Neural cell (in vitro differentiated cells): ENCODE measurements around the gene GTF2IRD1. TPM values are rescaled to one million over a fixed set of nuclear protein-coding genes. Genes with fewer than 3 reads are reported as not detected.
"Not testable (repeated sequence)": the region's sequence is repeated elsewhere in the genome, so short reads cannot be mapped to it uniquely, and the experiment has no call there.

Experiments
- H2AFZ ChIP-seq: fragments of 200-600, 300-800 bp; sonication (generic), shearing (Covaris generic); 2 replicates; pipeline ENCODE4 v1.6.0; 2014; ENCODE audit warnings: low read depth, mild to moderate bottlenecking, antibody characterized with exemption, low read length, moderate library complexity
- H3F3A ChIP-seq: fragments of 200-600 bp; shearing (Covaris generic); 2 replicates; pipeline ENCODE4 v1.6.1; 2016; ENCODE audit warnings: mild to moderate bottlenecking, moderate library complexity, mixed read lengths, antibody characterized with exemption, low read length; ENCODE audit not compliant: insufficient read depth, poor library complexity, severe bottlenecking
- H3K27ac ChIP-seq: fragments of 200-600, 300-800 bp; sonication (generic), shearing (Covaris generic); 2 replicates; pipeline ENCODE4 v1.5.1; 2014; ENCODE audit warnings: mild to moderate bottlenecking, low read length, moderate library complexity
- H3K27me3 ChIP-seq: fragments of 300-800, 200-600 bp; sonication (generic), shearing (Covaris generic); 2 replicates; pipeline ENCODE4 v1.6.0; 2014; ENCODE audit warnings: mild to moderate bottlenecking, low read depth, low read length, moderate library complexity; ENCODE audit not compliant: insufficient read depth
- H3K36me3 ChIP-seq: fragments of 300-800, 200-600 bp; sonication (generic), shearing (Covaris generic); 2 replicates; pipeline ENCODE4 v1.5.1; 2014; ENCODE audit warnings: mild to moderate bottlenecking, antibody characterized with exemption, low read length, moderate library complexity; ENCODE audit not compliant: insufficient read depth
- H3K4me2 ChIP-seq: fragments of 300-800, 200-600 bp; sonication (generic), shearing (Covaris generic); 2 replicates; pipeline ENCODE4 v1.6.0; 2014; ENCODE audit warnings: mild to moderate bottlenecking, low read length
- H3K4me3 ChIP-seq: fragments of 300-800, 200-600 bp; sonication (generic), shearing (Covaris generic); 2 replicates; pipeline ENCODE4 v1.5.1; 2014; ENCODE audit warnings: mild to moderate bottlenecking, low read length, moderate library complexity
- H3K79me2 ChIP-seq: fragments of 200-600 bp; shearing (Covaris generic); replicated peaks from 2 replicates; pipeline ENCODE4 v1.6.0; 2014; ENCODE audit warnings: mild to moderate bottlenecking, low read length, moderate library complexity; ENCODE audit not compliant: insufficient read depth
- H3K9ac ChIP-seq: fragments of 300-800, 200-600 bp; sonication (generic), shearing (Covaris generic); 2 replicates; pipeline ENCODE4 v1.6.1; 2016; ENCODE audit warnings: mild to moderate bottlenecking, low read length, mixed read lengths
- H3K9me2 ChIP-seq: fragments of 200-600 bp; shearing (Covaris generic); 2 replicates; pipeline ENCODE4 v1.6.1; 2016; ENCODE audit warnings: mild to moderate bottlenecking, low read length, mixed read lengths; ENCODE audit not compliant: insufficient read depth
- H3K9me3 ChIP-seq: fragments of 200-600, 300-800 bp; sonication (generic), shearing (Covaris generic); 2 replicates; pipeline ENCODE4 v1.6.1; 2016; ENCODE audit warnings: mild to moderate bottlenecking, mixed run types, low read length, moderate library complexity, mixed read lengths
- H4K20me1 ChIP-seq: fragments of 200-600 bp; shearing (Covaris generic); 2 replicates; pipeline ENCODE4 v1.6.1; 2016; ENCODE audit warnings: mild to moderate bottlenecking, mixed run types; ENCODE audit not compliant: insufficient read depth
- polyA plus RNA-seq: library from polyadenylated mRNA; depleted of rRNA; stranded (reverse); fragments of >200 nt; gene quantifications from 2 replicates; pipeline ENCODE4 v1.2.3, GENCODE V29; 2014
- small RNA-seq, 3 experiments: library from RNA; depleted of rRNA; stranded (forward); fragments of <200 nt; gene quantifications; one replicate each; pipeline ENCODE3, GENCODE V24; 2012

GTF2IRD1 gene
- polyA plus RNA-seq, 1 donor from 2014 or later: 31.9 TPM

GRCh38 chr7:74650493-74651132 lies 196.9 kb downstream of the GTF2IRD1 start:
- H3K27me3 ChIP-seq, H3K36me3 ChIP-seq, H4K20me1 ChIP-seq, H3K4me3 ChIP-seq, H3K27ac ChIP-seq, H2AFZ ChIP-seq, H3K9me2 ChIP-seq, H3K79me2 ChIP-seq, H3K9ac ChIP-seq, H3K4me2 ChIP-seq, H3F3A ChIP-seq, H3K9me3 ChIP-seq: not testable (repeated sequence)

GRCh38 chr7:74651133-74651504 lies 197.4 kb downstream of the GTF2IRD1 start:
- H4K20me1 ChIP-seq, H3K27ac ChIP-seq, H3K9me2 ChIP-seq, H3K4me3 ChIP-seq, H3K9me3 ChIP-seq, H3K4me2 ChIP-seq, H3K9ac ChIP-seq, H3K27me3 ChIP-seq, H3K36me3 ChIP-seq, H3K79me2 ChIP-seq, H2AFZ ChIP-seq, H3F3A ChIP-seq: not testable (repeated sequence)

Small RNA genes lying within 50 kb of the gene (small RNA-seq; reads per million reads assigned to genes)
- gene RNA5SP233: 0 reads per million in 3 experiments

Other genes with a start within 250 kb of the GTF2IRD1 start
- 2.6 and 3.7 TPM in 2 replicates for gene LAT2, start 243.9 kb upstream of the GTF2IRD1 start, polyA plus RNA-seq
- gene RFC2, start 199.5 kb upstream of the GTF2IRD1 start, polyA plus RNA-seq: 20.9 and 35.3 TPM in 2 replicates
- gene CLIP2, start 164.5 kb upstream of the GTF2IRD1 start, polyA plus RNA-seq: 25.7 and 38.9 TPM in 2 replicates
- gene GTF2I, start 203.8 kb downstream of the GTF2IRD1 start, polyA plus RNA-seq: 274 and 562 TPM in 2 replicates